Central memory CD8-positive, alpha-beta T cell (primary cell): ENCODE data around the gene SMURF2.
"Not testable (repeated sequence)": the region's sequence is repeated elsewhere in the genome, so short reads cannot be mapped to it uniquely, and the experiment has no call there.

Source experiments
- ATAC-seq: fragments of 150-1000 bp; cut with Tn5 transposase; replicated peaks from 2 replicates; pipeline ENCODE4 v1.10.0; 2022; ENCODE audit warnings: mild to moderate bottlenecking, moderate FRiP score, moderate number of reproducible peaks; ENCODE audit not compliant: poor library complexity, severe bottlenecking; ENCODE audit errors: extremely low read depth
- DNase-seq, 2 donors: peaks; one replicate each; pipeline ENCODE4 v3.0.0; 2021; ENCODE audit warnings: low spot score in 2 of 2
- H3K27ac Mint-ChIP-seq: one replicate; pipeline ENCODE4 v1.8.0; 2022; ENCODE audit warnings: low read depth, mild to moderate bottlenecking, moderate library complexity, mixed read lengths
- H3K27me3 Mint-ChIP-seq: one replicate; pipeline ENCODE4 v1.8.0; 2022; ENCODE audit warnings: mixed read lengths
- H3K36me3 Mint-ChIP-seq: one replicate; pipeline ENCODE4 v1.8.0; 2022; ENCODE audit warnings: mild to moderate bottlenecking, moderate library complexity, mixed read lengths; ENCODE audit not compliant: insufficient read depth
- H3K4me1 Mint-ChIP-seq: one replicate; pipeline ENCODE4 v1.8.0; 2022; ENCODE audit warnings: mixed read lengths
- H3K4me3 Mint-ChIP-seq: one replicate; pipeline ENCODE4 v1.8.0; 2022; ENCODE audit warnings: mild to moderate bottlenecking, moderate library complexity, mixed read lengths
- H3K9me3 Mint-ChIP-seq: one replicate; pipeline ENCODE4 v1.8.0; 2022; ENCODE audit warnings: mixed read lengths

SMURF2 gene

GRCh38 chr17:64598672-64599071, 63.4 kb downstream of the SMURF2 start:
- Mint-ChIP-seq H3K9me3 (no peaks in the 10 kb centered on the region), H3K27me3 (no peaks in the 10 kb centered on the region), H3K36me3 (peaks cover 7% of the 10 kb centered on the region), H3K27ac (peak overlapping the region; percentile 44), H3K4me3 (no peak overlapping the region), H3K4me1 (peaks cover 24% of the 10 kb centered on the region)
- DNase-seq (no peak), ATAC-seq (no peak)

DNA sequence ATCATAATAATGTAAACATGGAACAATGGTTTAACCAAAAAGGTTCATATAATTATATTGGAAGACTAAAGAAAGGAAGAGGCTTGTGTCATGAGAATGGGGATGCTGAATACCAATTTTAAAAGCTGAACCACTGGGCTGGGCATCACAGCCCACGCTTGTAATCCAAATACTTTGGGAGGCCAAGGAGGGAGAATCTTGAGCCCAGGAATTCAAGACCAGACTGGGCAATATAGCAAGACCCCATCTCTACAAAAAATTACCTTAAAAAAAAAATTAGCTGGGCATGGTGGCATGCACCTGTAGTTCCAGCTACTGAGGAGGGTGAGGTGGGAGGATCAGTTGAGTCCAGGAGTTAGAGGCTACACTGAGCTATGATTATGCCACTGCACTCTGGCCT, 65.1 kb downstream of the SMURF2 start:
- Mint-ChIP-seq H3K9me3 (no peaks in the 10 kb centered on the region), H3K4me1 (peaks cover 27% of the 10 kb centered on the region), H3K36me3 (peaks cover 10% of the 10 kb centered on the region), H3K27ac (peak overlapping the region; percentile 74), H3K4me3 (no peak overlapping the region), H3K27me3 (no peaks in the 10 kb centered on the region)
- DNase-seq, result no peak
- ATAC-seq, result no peak

- H3K27me3 Mint-ChIP-seq, result no peaks in the 10 kb centered on the region
- peaks cover 30% of the 10 kb centered on the region for H3K4me1 Mint-ChIP-seq
- H3K27ac Mint-ChIP-seq, result peak overlapping the region; percentile 74
- H3K4me3 Mint-ChIP-seq, result no peak overlapping the region
- no peak for DNase-seq
- no peaks in the 10 kb centered on the region for H3K9me3 Mint-ChIP-seq
- H3K36me3 Mint-ChIP-seq, result peaks cover 14% of the 10 kb centered on the region
- no peak for ATAC-seq
These were observed 65.7 kb downstream of the SMURF2 start for GRCh38 chr17:64596439-64596838.

DNA sequence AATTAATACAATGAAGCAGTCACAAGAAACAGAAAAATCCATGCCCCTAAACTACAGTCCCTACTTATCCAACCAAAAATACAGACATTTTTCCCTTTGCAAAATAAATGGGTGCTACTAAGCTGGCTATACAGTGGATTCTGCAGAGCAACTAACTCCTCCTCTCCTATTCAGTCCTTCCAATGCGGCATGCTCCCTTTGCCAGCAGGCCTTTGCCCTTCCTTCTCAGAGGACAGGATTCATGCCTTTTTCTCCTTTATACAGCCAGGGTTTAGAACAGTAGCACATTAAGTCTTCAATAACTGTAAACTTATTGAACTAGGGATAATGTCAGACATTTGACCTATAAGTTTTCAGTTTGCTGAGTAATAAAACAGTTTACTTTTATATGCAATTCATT, 70.2 kb downstream of the SMURF2 start:
- H3K4me1 Mint-ChIP-seq, result peaks cover 15% of the 10 kb centered on the region
- peaks cover 21% of the 10 kb centered on the region for H3K36me3 Mint-ChIP-seq
- ATAC-seq (no peak), DNase-seq (no peak)
- H3K27ac Mint-ChIP-seq, result peak overlapping the region; percentile 67
- H3K27me3 Mint-ChIP-seq, result no peaks in the 10 kb centered on the region
- H3K9me3 Mint-ChIP-seq, result no peaks in the 10 kb centered on the region
- no peak overlapping the region for H3K4me3 Mint-ChIP-seq

DNA sequence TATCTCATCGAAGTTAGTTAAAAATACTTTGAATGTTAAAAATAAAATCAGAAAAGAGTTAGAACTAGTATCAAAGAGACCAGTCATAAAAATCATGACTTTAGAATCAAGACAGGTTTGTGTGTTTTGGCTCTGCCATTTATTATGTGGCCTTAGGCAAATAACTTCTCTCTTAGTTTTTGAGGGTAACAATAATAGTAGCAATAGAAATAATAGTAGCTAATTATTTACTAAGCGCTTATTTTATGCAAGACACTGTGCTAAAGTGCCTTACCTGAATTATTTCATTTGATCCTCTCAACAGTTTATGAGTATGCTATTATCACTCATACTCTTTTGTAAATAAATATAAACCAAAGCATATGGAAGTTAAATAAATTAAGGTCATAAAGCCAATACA, 77.0 kb downstream of the SMURF2 start:
- Mint-ChIP-seq H3K9me3 (no peaks in the 10 kb centered on the region), H3K4me3 (no peak overlapping the region), H3K36me3 (peaks cover 33% of the 10 kb centered on the region), H3K27ac (no peak overlapping the region), H3K27me3 (no peaks in the 10 kb centered on the region), H3K4me1 (peaks cover 11% of the 10 kb centered on the region)
- no peak for ATAC-seq
- no peak for DNase-seq

DNA sequence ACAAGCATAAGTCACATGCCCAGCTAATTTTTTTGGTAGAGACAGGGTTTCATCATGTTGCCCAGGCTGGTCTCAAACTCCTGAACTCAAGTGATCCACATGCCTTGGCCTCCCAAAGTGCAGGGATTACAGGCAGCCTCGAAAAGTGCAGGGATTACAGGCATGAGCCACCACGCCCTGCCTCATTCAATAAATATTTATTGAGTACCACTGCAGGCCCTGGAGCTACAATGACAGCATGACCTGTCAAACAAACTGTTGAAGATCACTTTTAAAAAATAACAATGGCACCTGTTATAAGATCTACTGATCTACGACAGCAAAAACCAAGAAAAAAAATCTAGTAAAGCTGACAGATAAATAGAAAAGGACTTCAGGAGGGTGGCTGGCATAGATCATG, 79.1 kb downstream of the SMURF2 start:
- H3K4me1 Mint-ChIP-seq, result peaks cover 11% of the 10 kb centered on the region
- ATAC-seq (no peak), DNase-seq (no peak)
- H3K36me3 Mint-ChIP-seq, result peaks cover 33% of the 10 kb centered on the region
- no peak overlapping the region for H3K4me3 Mint-ChIP-seq
- H3K9me3 Mint-ChIP-seq, result no peaks in the 10 kb centered on the region
- no peaks in the 10 kb centered on the region for H3K27me3 Mint-ChIP-seq
- H3K27ac Mint-ChIP-seq, result no peak overlapping the region

DNA sequence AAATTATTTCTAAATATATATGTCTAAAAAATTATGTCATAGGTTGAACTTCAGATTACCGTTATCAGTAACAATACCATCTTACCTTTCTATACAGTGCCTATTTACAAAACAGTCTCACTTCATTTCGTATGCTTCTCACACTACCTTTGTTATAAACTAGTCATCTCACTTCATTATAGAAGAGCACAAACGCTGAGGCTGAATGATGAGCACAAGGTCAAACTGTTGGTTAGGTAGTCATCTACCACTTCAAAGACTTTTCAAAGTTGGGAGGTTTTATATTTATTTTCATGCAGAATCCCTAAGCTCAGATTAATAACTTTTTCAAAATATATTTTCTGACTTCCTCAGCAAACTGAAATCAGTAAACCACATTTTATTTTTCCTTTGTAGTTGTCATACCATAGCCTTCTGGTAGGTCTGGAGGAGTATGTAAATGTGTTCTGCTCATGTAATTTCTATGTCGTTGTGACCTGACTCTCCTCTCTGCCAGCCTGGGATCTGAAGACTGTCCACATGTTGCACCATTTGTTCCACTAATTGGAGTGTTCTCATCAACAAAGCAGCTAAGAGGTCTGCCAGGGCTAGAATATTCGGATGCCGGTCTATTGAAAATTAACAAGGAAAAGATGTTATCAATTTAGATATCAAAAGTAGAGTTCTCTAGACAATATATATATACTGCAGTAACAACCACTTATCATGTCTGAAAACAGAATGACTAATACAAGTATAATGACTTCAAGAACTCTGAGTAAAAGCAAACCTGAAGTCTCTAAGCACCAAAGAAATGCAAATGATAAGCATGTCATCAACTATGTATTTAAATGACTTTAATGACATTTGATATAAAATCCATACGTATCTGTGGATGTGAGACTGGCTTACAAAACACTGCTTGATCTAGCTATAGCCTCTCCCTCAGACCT, 81.5 kb downstream of the SMURF2 start:
- no peaks in the 10 kb centered on the region for H3K27me3 Mint-ChIP-seq
- DNase-seq, result no peak
- peaks cover 45% of the 10 kb centered on the region for H3K36me3 Mint-ChIP-seq
- no peak for ATAC-seq
- no peak overlapping the region for H3K4me3 Mint-ChIP-seq
- H3K4me1 Mint-ChIP-seq, result peaks cover 11% of the 10 kb centered on the region
- H3K27ac Mint-ChIP-seq, result peak overlapping the region; percentile 52
- no peaks in the 10 kb centered on the region for H3K9me3 Mint-ChIP-seq

- Mint-ChIP-seq H3K9me3 (no peaks in the 10 kb centered on the region), H3K36me3 (peaks cover 50% of the 10 kb centered on the region), H3K27me3 (no peaks in the 10 kb centered on the region), H3K27ac (no peak overlapping the region), H3K4me3 (no peak overlapping the region), H3K4me1 (peaks cover 11% of the 10 kb centered on the region)
- DNase-seq, result no peak
- no peak for ATAC-seq
These were observed 82.2 kb downstream of the SMURF2 start for GRCh38 chr17:64579917-64580316.

- not testable (repeated sequence) for H3K27me3 Mint-ChIP-seq, DNase-seq, H3K9me3 Mint-ChIP-seq, H3K27ac Mint-ChIP-seq, ATAC-seq, H3K4me3 Mint-ChIP-seq
- peaks cover 22% of the 10 kb centered on the region for H3K4me1 Mint-ChIP-seq
- peaks cover 41% of the 10 kb centered on the region for H3K36me3 Mint-ChIP-seq
These were observed 85.1 kb downstream of the SMURF2 start for GRCh38 chr17:64577025-64577424.

DNA sequence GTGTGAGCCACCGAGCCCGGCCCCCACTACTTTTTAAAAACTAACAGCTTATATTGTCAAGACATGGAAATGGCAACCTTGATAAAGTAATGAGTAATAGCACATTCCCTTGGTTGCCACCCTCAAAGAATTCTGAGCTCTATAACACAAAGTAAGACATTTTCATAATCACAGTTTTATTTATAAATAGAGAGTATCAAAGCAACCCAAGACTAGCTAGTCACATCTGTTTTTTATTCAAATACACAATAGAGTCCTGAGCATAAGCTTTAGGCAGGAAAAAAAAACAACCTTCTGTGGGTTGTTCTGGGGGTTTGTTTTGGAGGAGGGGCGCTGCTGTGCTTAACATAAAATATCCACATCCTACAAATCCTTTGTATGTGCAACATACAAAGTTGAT, 86.7 kb downstream of the SMURF2 start:
- ATAC-seq, result no peak
- DNase-seq, result no peak
- Mint-ChIP-seq H3K27me3 (no peaks in the 10 kb centered on the region), H3K4me1 (peaks cover 11% of the 10 kb centered on the region), H3K27ac (peak overlapping the region; percentile 35), H3K9me3 (no peaks in the 10 kb centered on the region), H3K4me3 (no peak overlapping the region), H3K36me3 (peaks cover 35% of the 10 kb centered on the region)

DNA sequence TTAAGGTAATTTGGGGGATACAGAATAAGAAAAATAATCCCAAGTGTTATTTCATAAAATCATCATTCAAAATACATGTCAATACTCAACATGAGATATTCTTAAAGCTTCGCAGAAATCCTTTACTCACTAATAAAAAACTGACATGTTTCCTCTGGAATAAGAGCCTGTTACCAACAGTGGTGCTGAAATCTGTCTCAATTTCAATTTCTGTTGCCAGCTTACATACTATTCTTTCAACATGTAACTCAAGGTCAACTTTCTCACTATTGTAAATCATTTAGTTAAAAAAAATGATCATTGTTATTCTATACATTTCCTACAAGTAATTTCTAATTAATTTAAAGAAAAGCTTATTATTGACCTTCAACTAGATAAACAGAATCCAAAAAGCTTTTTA, 87.5 kb downstream of the SMURF2 start:
- peaks cover 32% of the 10 kb centered on the region for H3K36me3 Mint-ChIP-seq
- H3K27ac Mint-ChIP-seq, result no peak overlapping the region
- no peaks in the 10 kb centered on the region for H3K27me3 Mint-ChIP-seq
- no peak for ATAC-seq
- H3K4me3 Mint-ChIP-seq, result no peak overlapping the region
- peaks cover 11% of the 10 kb centered on the region for H3K4me1 Mint-ChIP-seq
- H3K9me3 Mint-ChIP-seq, result no peaks in the 10 kb centered on the region
- DNase-seq, result no peak

DNA sequence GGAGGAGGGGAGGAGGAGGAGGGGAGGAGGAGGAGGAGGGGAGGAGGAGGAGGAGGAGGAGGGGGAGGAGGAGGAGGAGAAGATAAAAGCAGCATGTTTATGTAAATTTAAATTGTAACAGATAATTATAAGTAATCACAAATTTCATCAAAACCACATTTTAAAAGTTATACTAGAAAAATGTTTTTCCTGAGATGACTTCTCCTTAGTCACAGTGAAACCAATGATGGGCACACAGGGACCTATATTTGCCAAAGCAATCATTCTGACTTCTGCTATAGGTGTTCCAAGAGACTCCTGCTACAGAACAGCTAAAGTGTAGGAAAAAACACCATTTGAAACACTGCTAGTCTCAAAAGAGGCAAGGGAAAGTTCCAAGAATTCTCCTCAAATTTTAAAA, 88.9 kb downstream of the SMURF2 start:
- Mint-ChIP-seq H3K9me3 (no peaks in the 10 kb centered on the region), H3K27me3 (no peaks in the 10 kb centered on the region), H3K27ac (no peak overlapping the region), H3K4me3 (no peak overlapping the region), H3K36me3 (peaks cover 30% of the 10 kb centered on the region), H3K4me1 (peaks cover 11% of the 10 kb centered on the region)
- ATAC-seq, result no peak
- no peak for DNase-seq

DNA sequence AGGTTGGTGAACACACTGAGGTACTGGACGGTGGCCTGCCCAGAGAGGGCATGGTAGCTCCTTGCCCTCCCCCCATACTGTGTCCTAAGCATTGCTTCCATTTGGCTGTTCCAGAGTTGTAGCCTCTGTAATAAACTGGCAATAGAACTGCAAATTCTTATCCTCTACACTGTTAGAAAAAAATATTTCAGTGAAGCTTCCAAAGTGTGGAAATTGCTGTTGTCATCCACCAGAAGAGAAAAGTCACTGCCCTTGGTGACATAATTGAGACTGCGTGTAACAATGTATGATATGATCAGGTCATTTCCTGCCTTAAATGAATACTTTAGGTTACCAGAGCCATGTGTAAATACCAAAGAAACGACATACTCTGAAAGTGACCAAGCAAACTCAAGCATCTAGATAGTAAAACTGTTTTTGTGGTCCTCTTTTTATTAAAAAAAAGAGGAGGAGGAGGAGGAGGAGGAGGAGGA, 89.4 kb downstream of the SMURF2 start:
- H3K36me3 Mint-ChIP-seq, result peaks cover 29% of the 10 kb centered on the region
- H3K4me1 Mint-ChIP-seq, result peaks cover 11% of the 10 kb centered on the region
- H3K27me3 Mint-ChIP-seq, result no peaks in the 10 kb centered on the region
- ATAC-seq (peak; percentile 78), DNase-seq (no peak)
- no peaks in the 10 kb centered on the region for H3K9me3 Mint-ChIP-seq
- no peak overlapping the region for H3K4me3 Mint-ChIP-seq
- H3K27ac Mint-ChIP-seq, result peak overlapping the region; percentile 53
